CD1c-positive myeloid dendritic cell (primary cell): ENCODE results near the gene ADGRG1.

ENCODE experiments used
- DNase-seq: peaks from one replicate; pipeline ENCODE4 v3.0.0-alpha.2; 2016; ENCODE audit errors: extremely low spot score

Gene ADGRG1

GRCh38 chr16:57635266-57636097 lies 7.1 kb downstream of the ADGRG1 start:
- no peak for DNase-seq

GRCh38 chr16:57636184-57636583 lies 7.8 kb downstream of the ADGRG1 start:
- no peak for DNase-seq

- DNase-seq, result no peak
Measured at GRCh38 chr16:57637020-57637419, 8.6 kb downstream of the ADGRG1 start.

GRCh38 chr16:57637424-57637823 lies 9.0 kb downstream of the ADGRG1 start:
- no peak for DNase-seq

- DNase-seq, result no peak
Measured at GRCh38 chr16:57637965-57638364, 9.5 kb downstream of the ADGRG1 start.

- no peak for DNase-seq
Measured at GRCh38 chr16:57638381-57638780, 10.0 kb downstream of the ADGRG1 start.

GRCh38 chr16:57639172-57639887 lies 10.9 kb downstream of the ADGRG1 start:
- DNase-seq, result no peak

- no peak for DNase-seq
Measured at GRCh38 chr16:57640185-57640584, 11.8 kb downstream of the ADGRG1 start.

- DNase-seq, result no peak
Measured at GRCh38 chr16:57640612-57641011, 12.2 kb downstream of the ADGRG1 start.

GRCh38 chr16:57642160-57643135 lies 14.0 kb downstream of the ADGRG1 start:
- no peak for DNase-seq

GRCh38 chr16:57643147-57643874 lies 14.9 kb downstream of the ADGRG1 start:
- peak; percentile 27 for DNase-seq

- no peak for DNase-seq
Measured at GRCh38 chr16:57643910-57644309, 15.5 kb downstream of the ADGRG1 start.

- no peak for DNase-seq
Measured at GRCh38 chr16:57644383-57645014, 16.1 kb downstream of the ADGRG1 start.

- no peak for DNase-seq
Measured at GRCh38 chr16:57645169-57645568, 16.7 kb downstream of the ADGRG1 start.

GRCh38 chr16:57645691-57646387 lies 17.4 kb downstream of the ADGRG1 start:
- no peak for DNase-seq

GRCh38 chr16:57646388-57647039 lies 18.1 kb downstream of the ADGRG1 start:
- no peak for DNase-seq

GRCh38 chr16:57647136-57647875 lies 18.9 kb downstream of the ADGRG1 start:
- DNase-seq, result no peak

GRCh38 chr16:57648125-57648524 lies 19.7 kb downstream of the ADGRG1 start:
- DNase-seq, result peak; percentile 77
